Measurements from ENCODE around the gene ADA.
"Not testable (repeated sequence)": the region's sequence is repeated elsewhere in the genome, so short reads cannot be mapped to it uniquely, and the experiment has no call there.

Gene ADA

DNA sequence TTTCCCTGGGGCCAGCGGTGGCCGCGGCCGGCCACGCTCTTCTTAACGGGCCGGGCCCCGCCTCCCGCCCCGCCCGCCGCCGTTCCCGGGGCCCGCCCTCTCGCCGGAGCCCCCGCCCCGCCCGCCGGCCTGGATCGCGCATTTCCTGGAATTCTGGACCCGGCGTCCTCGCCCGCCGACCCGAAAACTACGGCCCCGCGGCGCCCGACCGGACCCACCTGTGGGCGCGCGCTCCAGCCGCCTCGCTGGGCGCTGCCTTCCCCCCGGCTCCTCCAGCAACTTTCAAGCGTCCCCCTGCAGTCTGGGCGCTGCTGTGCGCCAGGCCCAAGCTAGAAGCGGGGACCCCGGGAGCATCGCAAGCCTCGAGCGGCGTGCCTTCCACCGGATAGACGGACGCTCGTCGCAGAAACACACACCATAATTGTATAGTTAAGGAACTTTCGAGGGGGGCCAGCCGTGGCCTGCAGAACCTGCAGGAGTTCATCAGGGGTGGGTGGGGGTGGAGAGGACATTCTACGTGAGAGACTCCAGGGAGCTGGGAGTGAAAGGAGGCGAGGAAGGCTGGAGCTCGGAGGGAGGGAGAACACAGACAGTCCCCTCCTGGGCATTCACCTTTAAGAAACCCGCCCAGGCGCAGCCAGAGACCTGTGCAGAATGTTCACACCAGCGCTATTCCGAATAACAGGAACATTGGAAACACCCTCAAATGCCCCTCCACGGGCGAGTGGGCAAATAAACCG, at the start of gene ADA:
Gene ADA (minus strand): TSS at position 16 of the 740 bp plus-strand sequence. CDS start 92 bp downstream, outside the sequence.
- peak; percentile 61 for DNase-seq

DNA sequence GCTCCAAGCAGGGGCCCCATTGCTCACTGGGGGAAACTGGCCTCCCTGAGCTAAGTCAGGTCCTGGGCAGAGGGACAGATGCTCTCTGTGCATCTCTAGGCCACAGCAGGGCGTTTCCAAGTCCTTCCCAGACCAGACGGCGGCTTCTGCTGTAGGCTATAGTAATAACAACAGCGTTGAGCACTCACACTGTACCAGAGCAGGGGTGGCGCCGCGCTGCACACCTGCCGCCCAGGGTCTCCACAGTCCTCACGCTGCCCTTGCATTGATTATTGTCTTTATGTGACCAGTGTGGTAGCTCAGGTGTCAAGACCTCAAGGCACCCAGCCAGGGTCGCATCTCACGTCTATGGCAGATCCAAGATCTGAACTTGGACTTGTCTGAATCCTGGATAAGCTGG, 48.8 kb upstream of the ADA start:
- DNase-seq = no peak

DNA sequence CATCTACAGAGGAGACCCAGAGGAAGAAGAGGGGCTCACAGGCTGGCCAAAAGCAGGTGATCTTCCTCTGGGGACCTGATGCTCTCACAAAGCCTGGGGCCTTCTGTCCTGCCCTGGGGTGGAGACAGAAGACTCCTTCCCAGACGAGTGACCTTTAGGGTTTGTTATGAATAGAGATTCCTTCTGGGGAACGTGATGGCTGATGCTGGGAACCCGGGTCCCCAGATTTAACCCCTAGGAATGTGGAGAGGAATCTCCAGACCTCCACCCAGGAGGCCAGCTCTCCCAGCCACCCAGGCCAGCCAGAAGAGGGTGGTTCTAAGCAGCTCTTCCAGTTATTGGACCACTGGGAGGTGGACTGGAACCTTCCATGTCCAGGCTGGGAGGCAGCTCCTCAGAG, 46.9 kb upstream of the ADA start:
- DNase-seq = no peak

DNA sequence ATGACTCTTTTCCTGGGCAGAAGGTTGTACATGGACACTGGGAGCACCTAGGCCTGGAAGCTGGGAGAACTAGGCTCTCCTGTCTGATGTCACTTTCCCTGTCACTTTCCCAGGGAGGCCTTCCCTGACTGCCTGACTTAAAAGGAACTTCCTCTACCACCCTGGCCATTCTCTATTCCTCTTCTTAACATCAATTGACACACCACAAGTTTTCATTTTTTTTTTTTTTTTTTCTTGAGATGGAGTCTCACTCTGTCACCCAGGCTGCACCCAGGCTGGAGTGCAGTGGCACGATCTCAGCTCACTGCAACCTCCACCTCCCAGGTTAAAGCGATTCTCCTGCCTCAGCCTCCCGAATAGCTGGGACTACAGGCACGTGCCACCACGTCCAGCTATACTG, 45.5 kb upstream of the ADA start:
- not testable (repeated sequence) for DNase-seq

DNA sequence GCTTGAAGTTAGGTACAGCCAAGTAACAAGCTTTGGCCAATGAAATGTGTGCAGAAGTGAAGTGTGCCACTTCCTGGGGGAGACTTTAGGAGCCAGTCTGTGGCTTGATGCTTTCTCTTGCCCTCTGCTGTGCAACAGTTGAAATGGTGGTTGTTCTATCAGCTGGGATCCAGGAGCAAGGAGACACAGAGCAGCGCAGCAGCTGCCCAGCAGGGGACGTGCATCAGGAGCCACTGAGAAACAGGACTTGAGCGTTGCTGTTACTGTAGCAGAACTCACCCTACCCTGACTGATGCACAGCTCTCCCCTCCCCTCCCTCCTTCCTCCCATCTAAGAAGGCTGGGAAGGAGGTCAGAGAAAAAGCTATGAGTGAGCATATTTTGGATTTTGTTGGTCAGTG, 44.8 kb upstream of the ADA start:
- peak; percentile 41 for DNase-seq

DNA sequence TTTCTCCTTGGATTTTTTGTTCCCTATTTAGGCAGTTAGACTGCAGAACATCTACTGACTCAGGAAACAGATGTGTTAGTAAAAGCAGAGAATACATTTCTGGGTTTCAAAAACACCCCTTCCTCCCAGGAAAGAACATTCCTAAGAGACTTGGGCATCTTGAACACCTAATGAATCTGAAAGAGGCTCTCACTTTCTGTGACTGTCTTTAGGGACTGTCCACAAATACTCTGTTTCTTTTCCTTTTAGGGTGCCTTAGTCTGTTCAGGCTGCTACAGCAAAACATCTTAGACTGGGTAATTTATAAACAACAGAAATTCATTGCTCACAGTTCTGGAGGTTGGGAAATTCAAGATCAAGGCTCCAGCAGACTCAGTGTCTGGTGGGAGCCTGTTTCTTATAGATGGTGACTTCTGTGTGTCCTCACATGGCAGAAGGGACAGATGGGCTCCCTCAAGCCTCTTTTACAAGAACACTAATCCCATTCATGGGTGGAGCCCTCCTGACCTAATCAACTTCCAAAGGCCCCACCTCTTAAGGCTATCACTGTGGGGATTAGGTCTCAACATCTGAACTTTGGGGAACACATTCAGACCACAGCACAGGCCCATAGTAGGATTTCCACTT, 44.3 kb upstream of the ADA start:
- no peak for DNase-seq

DNA sequence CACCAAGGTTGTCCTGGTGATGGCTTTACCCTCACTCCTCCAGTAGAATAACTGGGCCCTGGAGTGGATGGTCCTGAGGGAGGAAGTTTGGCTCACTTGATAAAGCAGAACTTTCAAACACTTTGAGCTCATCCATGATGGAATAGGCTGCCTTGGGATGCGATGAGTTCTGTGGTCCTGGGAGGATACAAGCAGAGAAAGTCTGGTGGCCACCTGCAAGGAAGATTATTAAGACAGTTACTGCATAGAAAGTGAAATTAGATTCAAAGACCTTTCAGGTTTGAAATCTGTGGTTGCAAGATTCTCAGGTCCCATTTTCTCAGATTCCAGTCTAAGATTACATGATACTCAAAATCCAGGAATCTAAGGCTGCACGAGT, 43.8 kb upstream of the ADA start:
- DNase-seq = no peak

DNA sequence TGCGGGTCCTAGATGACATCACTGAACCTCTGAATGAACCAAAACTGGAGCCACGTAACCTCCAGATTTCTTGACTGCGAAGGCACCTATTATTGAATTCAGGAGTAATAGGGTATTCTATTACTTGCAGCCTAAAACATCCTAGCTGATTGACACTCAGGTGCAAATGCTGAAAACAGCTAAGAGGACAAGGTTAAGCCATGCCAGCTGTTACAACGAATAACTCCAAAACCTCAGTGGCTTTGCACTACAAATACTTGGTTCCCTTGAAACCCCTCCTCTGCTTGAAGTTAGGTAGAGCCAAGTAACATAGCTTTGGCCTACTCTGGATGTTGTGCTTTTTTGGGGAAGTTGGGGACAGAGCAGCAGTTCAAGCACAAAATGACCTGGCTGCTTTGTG, 42.7 kb upstream of the ADA start:
- DNase-seq = no peak

DNA sequence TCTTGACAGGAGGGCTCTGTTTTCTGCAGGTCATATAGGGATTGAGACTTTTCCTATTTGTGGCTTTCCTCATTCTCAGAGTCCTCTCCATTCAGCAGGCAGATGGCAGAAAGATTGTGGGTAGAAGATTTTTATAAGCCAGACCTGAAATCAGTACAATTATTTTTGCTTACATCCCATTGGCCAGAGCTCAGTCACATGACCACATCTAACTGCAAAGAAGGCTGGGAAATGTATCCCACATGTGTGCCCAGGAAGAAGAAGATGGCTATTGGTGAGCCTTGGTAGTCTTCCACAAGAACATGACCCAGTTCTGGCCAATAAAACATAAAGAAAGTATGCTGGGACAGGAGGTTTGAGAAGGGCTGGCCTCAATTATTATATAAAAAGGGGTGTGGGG, 42.1 kb upstream of the ADA start:
- no peak for DNase-seq

DNA sequence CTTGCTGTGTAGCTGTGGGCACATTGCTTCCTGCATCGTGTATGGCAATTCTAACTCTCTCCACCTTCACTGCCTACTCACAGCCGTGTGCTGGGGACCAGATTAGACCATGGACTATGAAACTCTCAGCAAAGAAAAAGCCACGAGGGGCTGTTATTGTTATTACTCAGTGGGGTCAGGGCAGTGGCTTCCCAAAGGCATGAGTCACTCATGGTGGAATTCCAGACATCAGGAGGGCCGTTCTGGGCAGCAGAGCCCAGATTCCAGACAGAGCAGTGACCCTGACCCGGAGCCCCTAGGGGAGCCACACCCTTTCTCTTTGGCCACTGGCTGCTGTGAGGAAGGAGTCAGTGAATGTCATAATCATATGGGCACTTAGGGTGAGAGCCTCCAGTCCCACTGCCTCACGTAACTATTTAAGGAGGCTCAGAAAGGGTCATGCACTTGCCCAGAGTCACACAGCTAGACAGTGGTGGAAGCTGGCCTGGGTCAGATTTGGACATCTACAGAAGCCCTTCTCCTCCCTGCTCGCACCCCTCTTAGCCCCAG, 41.5 kb upstream of the ADA start:
- no peak for DNase-seq

DNA sequence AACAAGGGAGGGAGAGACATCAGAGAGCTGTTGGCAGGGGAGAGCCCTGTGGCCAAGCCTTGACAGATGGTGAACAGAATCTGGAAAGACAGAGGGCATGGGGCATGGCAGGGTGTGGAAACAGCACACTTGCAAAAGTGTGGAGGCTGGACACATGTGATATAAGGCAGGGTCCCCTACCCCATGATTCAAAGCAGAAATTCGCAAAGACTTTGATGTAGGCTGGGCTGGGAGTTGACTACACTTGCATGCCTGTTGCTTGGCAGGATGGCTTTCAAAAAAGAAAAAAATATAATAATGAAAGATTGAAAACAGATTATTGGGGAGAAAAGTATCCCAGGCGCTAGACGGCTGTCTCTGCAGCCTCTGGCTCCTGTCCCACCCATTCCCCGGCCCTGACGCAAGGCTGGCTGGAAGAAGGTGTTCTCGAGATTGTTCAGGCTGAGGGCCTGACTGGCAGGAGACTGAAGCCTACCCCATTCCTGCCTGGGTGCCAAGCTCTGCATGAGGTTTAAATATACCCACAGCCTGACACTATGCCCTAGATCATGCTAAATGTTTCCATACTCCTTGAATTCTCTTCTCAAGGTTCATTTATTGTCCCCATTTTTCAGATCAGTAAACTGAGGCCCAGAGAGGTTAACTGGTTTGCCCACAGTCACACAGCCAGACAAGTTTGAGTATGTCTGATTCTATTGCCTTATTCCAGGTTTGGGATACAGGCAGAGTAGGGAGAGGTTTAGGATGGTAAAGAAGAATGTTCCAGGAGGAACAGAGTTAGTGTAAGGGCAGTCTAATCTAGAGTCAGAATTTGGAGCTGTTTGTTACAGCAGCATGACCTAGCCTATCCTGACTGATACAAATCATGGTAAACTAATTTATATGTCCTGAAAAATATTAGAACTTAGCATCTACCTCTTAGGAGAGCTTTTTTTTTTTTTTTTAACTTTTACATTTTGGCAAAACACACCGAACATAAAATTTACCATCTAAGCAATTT, 40.2 kb upstream of the ADA start:
- DNase-seq = no peak

DNA sequence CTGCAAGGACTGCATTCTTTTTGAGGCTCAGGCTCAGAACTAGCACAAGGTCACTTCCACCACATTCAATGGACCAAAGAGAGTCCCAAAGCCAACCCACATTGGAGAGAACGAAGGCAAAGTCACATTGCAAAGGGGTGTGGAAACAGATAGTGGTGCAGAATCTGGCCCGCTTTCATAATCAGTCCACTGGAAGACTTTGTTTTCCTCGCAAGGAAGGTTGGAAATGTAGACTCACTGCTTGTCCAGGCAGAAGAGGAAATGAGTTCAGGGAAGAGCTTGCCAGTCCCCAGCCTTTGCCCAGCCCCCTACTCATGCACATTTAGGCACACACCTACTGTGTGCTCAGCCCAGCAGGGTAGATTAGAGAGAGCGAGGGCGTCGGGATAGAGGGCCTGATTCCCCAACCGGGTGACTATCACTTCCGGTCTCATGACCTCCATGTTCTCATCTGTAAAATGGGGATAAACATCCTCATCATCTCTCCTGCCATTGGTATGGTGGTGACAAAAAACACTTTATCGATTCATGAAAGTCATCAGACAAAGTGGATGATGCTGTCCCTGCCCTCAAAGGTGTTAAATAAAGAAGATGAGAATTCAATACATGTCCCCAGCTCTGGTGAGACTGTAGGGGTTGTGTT, 39.4 kb upstream of the ADA start:
- DNase-seq = no peak

DNA sequence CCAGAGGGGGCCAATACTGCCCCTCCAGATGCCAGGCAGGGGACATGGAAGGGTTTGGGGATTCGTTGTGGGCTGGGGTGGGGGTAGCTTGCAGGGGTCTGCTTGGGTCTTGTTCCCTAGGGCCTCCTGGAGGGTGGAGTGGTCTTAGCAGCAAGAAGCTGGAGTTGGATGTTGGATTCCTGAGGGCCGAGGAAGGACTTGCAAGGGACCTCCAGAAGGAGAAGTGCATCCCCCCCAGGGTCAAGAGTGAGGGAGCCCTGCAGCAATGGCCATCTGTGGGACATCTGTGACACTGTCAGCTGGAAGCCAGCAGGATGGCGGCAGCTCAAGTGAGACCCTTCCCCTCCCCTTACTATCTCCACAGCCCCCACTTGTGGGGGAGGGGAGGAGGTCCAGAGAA, 38.3 kb upstream of the ADA start:
- DNase-seq = no peak

DNA sequence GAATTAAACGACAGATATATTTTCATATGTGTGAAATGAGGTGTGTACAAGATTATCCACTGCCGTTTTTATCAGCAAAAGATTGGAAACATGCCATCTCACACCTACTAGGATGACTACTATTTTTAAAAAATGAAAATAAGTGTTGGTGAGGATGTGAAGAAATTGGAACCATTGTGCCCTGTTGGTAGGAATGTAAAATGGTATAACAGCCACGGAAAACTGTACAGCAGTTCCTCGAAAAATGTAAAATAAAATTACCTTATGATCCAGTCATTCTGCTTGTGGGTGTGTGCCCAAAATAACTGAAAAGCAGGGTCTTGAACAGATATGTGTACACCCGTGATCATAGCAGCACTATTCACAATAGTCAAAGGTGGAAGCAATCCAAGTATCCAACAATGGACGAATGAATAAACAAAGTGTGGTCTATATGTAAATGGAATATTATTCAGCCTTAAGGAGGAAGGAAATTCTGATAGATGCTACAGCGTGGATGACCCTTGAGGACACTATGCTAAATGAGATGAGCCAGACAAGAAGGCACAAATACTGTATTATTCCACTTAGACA, 36.6 kb upstream of the ADA start:
- no peak for DNase-seq

DNA sequence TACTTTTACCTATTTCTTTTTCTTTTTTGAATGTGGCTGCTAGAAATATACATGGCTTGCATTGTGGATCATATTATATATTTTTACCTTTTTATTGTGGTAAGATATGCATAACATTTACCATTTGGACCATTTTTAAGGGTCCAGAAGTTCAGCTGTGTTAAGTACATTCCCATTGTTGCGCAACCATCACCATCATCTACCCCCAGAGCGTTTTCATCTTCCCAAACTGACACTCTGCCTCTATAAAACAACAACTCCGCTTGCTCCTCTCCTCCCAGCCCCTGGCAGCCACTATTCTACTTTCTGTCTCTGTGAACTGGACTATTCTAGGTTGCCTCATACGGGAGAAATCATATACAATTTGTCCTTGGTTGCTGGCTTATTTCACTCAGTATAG, 35.4 kb upstream of the ADA start:
- no peak for DNase-seq

DNA sequence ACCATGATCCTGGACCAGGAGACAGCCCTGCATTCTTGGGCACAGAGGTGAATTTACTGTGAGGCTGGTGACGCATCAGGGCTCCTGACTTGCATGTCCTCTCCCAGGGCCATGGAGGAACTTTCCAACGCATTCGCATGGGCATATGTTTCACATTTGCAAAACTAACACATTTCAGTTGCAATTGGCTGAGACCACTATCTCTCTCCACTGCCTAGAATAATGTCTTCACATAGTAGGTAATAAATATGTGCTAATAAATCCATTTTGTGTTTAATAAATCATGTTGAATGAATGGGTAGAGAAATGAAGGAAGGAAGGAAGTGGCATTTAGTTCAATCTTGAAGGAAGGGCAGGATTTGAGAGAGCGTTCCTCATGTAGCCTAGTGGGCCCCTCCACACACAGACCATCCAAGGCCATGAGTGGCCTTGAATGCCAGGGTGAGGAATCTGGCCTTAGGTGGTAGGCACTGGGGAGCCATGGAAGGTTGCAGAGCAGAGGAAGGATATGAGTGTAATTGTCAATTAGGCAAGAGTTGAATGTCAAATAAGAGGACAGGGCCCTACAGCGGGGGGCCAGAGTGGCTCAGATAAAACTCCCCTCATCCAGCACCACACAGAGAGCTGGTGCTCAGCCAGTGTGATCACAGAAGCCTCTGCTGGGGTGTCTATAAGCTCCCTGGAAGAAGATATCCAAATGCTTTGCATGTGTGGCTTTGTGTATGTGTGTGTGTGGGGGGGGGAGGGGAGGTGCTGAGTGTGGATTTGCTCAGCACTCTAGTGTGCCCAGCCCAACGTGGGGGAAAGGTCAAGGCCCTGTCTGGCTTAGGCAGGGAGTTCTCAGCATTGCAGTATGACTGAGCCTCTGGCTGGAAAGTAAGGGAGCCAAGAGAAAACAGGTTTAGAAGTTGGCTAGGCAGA, 32.8 kb upstream of the ADA start:
- no peak for DNase-seq

DNA sequence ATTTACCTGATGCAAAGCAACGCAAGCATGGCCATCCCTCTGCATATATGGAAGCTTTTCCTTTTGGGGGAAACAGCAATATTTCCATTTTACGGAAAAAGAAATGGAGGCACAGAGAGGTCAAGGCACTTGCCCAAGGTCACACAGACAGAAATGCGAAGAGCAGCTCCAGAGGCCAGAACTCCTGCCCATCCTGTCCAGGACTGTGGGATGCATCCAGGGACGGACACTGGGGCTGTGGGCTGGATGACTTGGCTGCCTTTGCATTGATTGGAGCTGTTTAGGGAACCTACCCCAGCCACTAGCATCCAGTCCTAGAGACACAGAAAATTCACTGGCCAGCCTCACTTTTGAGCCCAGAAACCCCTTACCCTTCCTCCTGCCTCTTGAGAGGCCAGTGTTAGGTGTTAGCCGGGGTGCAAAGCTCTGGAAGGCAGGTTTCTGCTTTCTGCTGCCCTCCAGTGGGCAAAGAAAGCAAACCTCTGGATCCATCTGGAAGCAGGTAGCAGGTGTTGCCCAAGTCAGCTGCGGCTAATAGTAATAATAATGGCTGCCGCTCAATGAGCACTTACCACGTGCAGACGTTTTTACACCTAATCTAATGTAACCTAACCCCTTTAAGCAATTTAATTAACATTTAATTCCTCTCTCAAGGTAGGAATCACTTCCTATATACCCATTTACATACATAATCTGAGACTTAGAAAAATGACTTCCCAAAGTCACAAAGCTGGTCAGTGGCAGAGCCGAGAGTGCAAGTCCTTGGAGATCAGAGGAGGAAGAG, 32.0 kb upstream of the ADA start:
- DNase-seq = peak; percentile 72

DNA sequence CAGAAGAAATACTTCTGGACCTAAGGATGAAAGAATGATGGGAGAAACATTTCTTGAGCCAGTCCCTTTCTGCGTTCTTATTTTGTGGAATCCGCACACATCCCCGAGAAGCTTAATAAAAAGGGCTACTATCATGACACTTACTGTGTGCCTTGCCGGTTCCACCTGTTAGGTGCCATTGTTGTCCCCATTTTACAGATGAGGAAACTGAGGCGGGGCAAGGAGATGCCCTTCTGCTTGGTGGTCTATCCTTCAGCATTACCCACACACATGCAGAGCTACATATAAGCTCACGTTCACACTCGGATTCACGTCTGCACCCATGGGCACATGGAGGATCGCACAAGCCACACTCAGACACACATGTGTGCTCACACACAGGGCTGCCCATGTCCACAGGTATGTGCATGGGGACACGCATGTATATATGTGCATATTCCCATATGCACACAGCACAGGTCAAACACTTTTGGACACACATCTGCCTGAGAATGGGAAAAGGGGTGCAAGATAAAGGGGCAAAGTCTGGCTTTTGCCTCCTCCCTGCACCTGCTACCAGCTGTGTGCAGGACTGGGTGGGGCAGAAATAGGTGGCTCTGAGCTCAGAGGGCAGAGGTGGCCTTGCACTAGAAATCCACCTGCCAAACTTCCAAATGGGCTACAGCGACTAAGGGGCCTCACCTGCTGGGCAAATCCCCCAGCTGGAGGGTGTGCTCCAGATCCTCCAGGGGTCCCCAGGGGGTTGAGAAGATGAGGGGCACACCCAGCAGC, 30.5 kb upstream of the ADA start:
- DNase-seq = no peak

DNA sequence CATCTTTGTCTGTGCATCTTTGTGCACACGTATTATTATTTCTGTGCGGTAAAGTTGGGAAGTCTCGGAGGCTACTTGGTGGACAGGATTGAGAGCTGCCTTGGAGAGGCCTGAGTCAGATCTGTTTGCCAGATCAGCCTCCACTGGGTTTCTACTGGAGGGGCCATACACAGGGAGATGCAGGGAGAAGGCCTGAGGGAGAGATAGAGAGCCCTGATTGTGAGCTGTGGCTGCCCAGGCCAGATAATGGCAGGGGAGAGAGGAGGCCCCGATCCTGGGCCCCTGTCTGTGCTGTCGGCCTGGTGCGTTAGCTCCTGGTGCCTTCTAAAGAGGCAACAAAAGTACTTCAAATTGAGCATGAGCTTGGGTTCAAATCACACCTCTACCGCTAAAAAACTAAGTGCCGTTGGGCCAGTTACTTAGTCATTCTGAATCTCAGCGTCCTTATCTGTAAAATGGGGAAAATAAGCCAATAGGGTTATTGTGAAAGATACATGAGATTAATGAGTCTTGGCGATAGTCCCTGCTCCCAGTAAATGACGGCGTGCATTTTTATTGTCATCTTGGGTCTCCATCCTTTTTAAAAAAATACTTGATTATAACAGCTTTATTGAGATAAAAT, 27.6 kb upstream of the ADA start:
- DNase-seq = peak; percentile 29

Measured in hematopoietic multipotent progenitor cell treated with erythropoietin and hydrocortisone succinate and interleukin-3 and kit ligand, for 6 days (in vitro differentiated cells).